WTC11 (cell line): ENCODE results near the gene ETNK2. TPM values are rescaled to one million over a fixed set of nuclear protein-coding genes. Genes with fewer than 3 reads are reported as not detected.
"Not testable (repeated sequence)": the region's sequence is repeated elsewhere in the genome, so short reads cannot be mapped to it uniquely, and the experiment has no call there.

Experiments used
- ATAC-seq: fragments of 200-7000 bp; cut with Tn5 transposase; 2 replicates; pipeline ENCODE4 v1.10.0; 2021; ENCODE audit warnings: mild to moderate bottlenecking, moderate library complexity
- CTCF ChIA-PET: fragments of 300-600 bp; sonication (Branson Sonifier 250); formaldehyde crosslinking; loops from one replicate; lab custom pipeline; 2021; ENCODE audit warnings: antibody characterized with exemption; lab: Charles Lee
- POLR2A ChIA-PET: fragments of 350-600 bp; sonication (Branson Sonifier 250); formaldehyde crosslinking; loops from one replicate; lab custom pipeline; 2021; ENCODE audit warnings: antibody characterized with exemption; lab: Charles Lee
- DNase-seq: peaks from one replicate; pipeline ENCODE4 v3.0.0; 2021; ENCODE audit warnings: low spot score
- H3K27ac Mint-ChIP-seq: 2 replicates; pipeline ENCODE4 v1.8.0; 2021; ENCODE audit warnings: mixed read lengths
- H3K27me3 Mint-ChIP-seq: 2 replicates; pipeline ENCODE4 v1.8.0; 2021; ENCODE audit warnings: low read depth, mild to moderate bottlenecking, moderate library complexity, mixed read lengths
- H3K36me3 Mint-ChIP-seq: 2 replicates; pipeline ENCODE4 v1.8.0; 2021; ENCODE audit warnings: mixed read lengths
- H3K4me1 Mint-ChIP-seq: 2 replicates; pipeline ENCODE4 v1.8.0; 2022; ENCODE audit warnings: mixed read lengths
- H3K4me3 Mint-ChIP-seq: 2 replicates; pipeline ENCODE4 v1.8.0; 2021; ENCODE audit warnings: mild to moderate bottlenecking, moderate library complexity, mixed read lengths
- H3K9me3 Mint-ChIP-seq: 2 replicates; pipeline ENCODE4 v1.8.0; 2021; ENCODE audit warnings: mixed read lengths
- ATF1 ChIP-seq: sonication (generic); formaldehyde crosslinking; IDR thresholded peaks from 2 replicates; pipeline ENCODE4 v1.8.1; 2023; ENCODE audit warnings: mild to moderate bottlenecking, moderate library complexity, missing genetic modification reagents
- EMX1 ChIP-seq: fragments of 250-450 bp; sonication (Bioruptor Pico); IDR thresholded peaks from 2 replicates; pipeline ENCODE4 v1.8.0; 2021; ENCODE audit warnings: mild to moderate bottlenecking
- ETV6 ChIP-seq: sonication (generic); formaldehyde crosslinking; IDR thresholded peaks from 2 replicates; pipeline ENCODE4 v1.8.1; 2022; ENCODE audit warnings: mild to moderate bottlenecking, missing genetic modification reagents
- FOXK1 ChIP-seq: sonication (generic); formaldehyde crosslinking; IDR thresholded peaks from 2 replicates; pipeline ENCODE4 v1.8.0; 2022; ENCODE audit warnings: mild to moderate bottlenecking, moderate library complexity, missing genetic modification reagents
- FOXP1 ChIP-seq: sonication (generic); formaldehyde crosslinking; IDR thresholded peaks from 2 replicates; pipeline ENCODE4 v1.8.0; 2022; ENCODE audit warnings: missing genetic modification reagents, mild to moderate bottlenecking, moderate library complexity, borderline replicate concordance
- OVOL2 ChIP-seq: fragments of 250-450 bp; sonication (Bioruptor Pico); IDR thresholded peaks from 2 replicates; pipeline ENCODE4 v1.9.0; 2021; ENCODE audit warnings: mild to moderate bottlenecking, borderline replicate concordance
- RELA ChIP-seq: sonication (generic); formaldehyde crosslinking; IDR thresholded peaks from 2 replicates; pipeline ENCODE4 v1.8.1; 2022; ENCODE audit warnings: missing genetic modification reagents, mild to moderate bottlenecking, borderline replicate concordance
- TEAD4 ChIP-seq: sonication (generic); formaldehyde crosslinking; IDR thresholded peaks from 2 replicates; pipeline ENCODE4 v1.8.0; 2022; ENCODE audit warnings: mild to moderate bottlenecking, missing genetic modification reagents
- ZBTB21 ChIP-seq: sonication (generic); formaldehyde crosslinking; IDR thresholded peaks from 2 replicates; pipeline ENCODE4 v1.8.1; 2023; ENCODE audit warnings: mild to moderate bottlenecking, missing genetic modification reagents, borderline replicate concordance
- ZNF232 ChIP-seq: sonication (generic); formaldehyde crosslinking; IDR thresholded peaks from 2 replicates; pipeline ENCODE4 v1.8.0; 2022; ENCODE audit warnings: mild to moderate bottlenecking, missing genetic modification reagents
- ZNF416 ChIP-seq: fragments of 250-450 bp; sonication (Bioruptor Pico); IDR thresholded peaks from 2 replicates; pipeline ENCODE4 v1.9.0; 2021; ENCODE audit warnings: mild to moderate bottlenecking, inconsistent platforms
- total RNA-seq: library from RNA; stranded (reverse); gene quantifications from 3 replicates; pipeline ENCODE4 v1.2.3, GENCODE V29; 2021
- TF ChIP-seq, protein P1 (sequence below): fragments of 250-450 bp; sonication (Bioruptor Pico); IDR thresholded peaks from 2 replicates; pipeline ENCODE4 v1.9.0; 2021; ENCODE audit warnings: mild to moderate bottlenecking
- TF ChIP-seq, protein P2 (sequence below): sonication (generic); formaldehyde crosslinking; conservative IDR thresholded peaks from 2 replicates; pipeline ENCODE4 v1.8.1; 2022; ENCODE audit warnings: mild to moderate bottlenecking, missing genetic modification reagents
- TF ChIP-seq, protein P3 (sequence below): fragments of 250-450 bp; sonication (Bioruptor Pico); conservative IDR thresholded peaks from 2 replicates; pipeline ENCODE4 v1.9.0; 2021; ENCODE audit warnings: mild to moderate bottlenecking
- TF ChIP-seq, protein P4 (sequence below): sonication (generic); formaldehyde crosslinking; IDR thresholded peaks from 2 replicates; pipeline ENCODE4 v1.8.1; 2023; ENCODE audit warnings: mild to moderate bottlenecking, missing genetic modification reagents, borderline replicate concordance
- TF ChIP-seq, protein P5 (sequence below): sonication (generic); formaldehyde crosslinking; IDR thresholded peaks from 2 replicates; pipeline ENCODE4 v1.8.0; 2022; ENCODE audit warnings: mild to moderate bottlenecking, missing genetic modification reagents
- TF ChIP-seq, protein P6 (sequence below): sonication (generic); formaldehyde crosslinking; IDR thresholded peaks from 2 replicates; pipeline ENCODE4 v1.8.0; 2022; ENCODE audit warnings: mild to moderate bottlenecking, missing genetic modification reagents
- TF ChIP-seq, protein P7 (sequence below): sonication (generic); formaldehyde crosslinking; IDR thresholded peaks from 2 replicates; pipeline ENCODE4 v1.8.1; 2022; ENCODE audit warnings: low read depth, missing genetic modification reagents, borderline replicate concordance

Gene ETNK2
- total RNA-seq, 1 experiment from 2014 or later, result 19.7 TPM

DNA sequence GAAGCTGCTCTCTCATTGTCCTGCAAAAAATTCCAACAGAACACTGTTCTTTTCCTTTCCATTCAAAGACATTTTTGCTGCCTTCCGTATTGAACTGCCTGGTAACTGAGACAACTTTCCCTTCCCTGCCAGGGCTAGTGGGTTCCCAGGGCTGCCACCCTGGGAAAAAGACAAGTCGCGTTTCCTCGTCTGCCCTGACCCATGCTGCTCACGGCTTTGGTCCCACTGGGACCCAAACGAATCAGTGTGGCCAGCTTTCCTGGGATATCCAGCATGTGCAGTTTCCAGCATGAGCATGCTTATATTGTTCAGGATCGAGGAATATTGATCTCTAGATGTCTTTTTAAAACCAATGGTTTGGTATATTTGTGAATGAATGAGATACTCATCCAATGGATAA is 60.8 kb downstream of the ETNK2 start (continued):
- TF ChIP-seq, protein P1, sequence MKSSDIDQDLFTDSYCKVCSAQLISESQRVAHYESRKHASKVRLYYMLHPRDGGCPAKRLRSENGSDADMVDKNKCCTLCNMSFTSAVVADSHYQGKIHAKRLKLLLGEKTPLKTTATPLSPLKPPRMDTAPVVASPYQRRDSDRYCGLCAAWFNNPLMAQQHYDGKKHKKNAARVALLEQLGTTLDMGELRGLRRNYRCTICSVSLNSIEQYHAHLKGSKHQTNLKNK (CRISPR knock-in tag), result no peak
- TF ChIP-seq, protein P2, sequence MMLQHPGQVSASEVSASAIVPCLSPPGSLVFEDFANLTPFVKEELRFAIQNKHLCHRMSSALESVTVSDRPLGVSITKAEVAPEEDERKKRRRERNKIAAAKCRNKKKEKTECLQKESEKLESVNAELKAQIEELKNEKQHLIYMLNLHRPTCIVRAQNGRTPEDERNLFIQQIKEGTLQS (CRISPR knock-in tag), result no peak
- TF ChIP-seq, protein P3, sequence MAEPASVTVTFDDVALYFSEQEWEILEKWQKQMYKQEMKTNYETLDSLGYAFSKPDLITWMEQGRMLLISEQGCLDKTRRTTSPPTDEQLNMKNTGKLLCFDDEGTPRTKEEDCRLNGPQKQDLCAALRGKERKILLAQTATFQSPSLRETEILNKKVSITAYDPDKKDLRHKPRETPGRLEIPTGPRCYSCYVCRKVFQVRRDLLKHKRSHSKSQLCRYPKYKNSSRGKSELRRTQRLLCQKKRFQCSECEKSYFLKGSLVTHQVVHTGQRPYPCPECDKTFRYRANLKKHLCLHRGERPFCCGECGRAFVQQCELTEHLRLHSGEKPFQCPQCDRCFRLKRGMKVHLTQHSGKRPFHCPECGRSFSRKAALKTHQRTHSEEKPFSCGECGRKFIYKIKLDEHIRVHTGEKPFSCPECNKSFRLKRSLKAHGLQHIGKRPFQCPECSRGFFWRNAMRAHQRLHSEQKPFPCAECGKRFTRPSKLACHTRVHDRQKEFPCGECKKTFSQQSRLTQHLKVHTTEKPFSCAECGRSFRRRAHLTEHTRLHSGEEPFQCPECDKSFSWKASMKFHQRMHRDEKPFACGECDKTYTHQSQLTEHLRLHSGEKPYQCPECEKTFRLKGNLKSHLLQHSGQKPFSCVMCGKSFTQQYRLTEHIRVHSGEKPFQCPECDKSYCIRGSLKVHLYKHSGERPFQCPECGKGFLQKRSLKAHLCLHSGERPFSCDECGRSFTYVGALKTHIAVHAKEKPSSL, result no peak
- TF ChIP-seq FOXP1 (CRISPR knock-in tag), result no peak
- TF ChIP-seq ZNF232, result no peak
- TF ChIP-seq, protein P4, sequence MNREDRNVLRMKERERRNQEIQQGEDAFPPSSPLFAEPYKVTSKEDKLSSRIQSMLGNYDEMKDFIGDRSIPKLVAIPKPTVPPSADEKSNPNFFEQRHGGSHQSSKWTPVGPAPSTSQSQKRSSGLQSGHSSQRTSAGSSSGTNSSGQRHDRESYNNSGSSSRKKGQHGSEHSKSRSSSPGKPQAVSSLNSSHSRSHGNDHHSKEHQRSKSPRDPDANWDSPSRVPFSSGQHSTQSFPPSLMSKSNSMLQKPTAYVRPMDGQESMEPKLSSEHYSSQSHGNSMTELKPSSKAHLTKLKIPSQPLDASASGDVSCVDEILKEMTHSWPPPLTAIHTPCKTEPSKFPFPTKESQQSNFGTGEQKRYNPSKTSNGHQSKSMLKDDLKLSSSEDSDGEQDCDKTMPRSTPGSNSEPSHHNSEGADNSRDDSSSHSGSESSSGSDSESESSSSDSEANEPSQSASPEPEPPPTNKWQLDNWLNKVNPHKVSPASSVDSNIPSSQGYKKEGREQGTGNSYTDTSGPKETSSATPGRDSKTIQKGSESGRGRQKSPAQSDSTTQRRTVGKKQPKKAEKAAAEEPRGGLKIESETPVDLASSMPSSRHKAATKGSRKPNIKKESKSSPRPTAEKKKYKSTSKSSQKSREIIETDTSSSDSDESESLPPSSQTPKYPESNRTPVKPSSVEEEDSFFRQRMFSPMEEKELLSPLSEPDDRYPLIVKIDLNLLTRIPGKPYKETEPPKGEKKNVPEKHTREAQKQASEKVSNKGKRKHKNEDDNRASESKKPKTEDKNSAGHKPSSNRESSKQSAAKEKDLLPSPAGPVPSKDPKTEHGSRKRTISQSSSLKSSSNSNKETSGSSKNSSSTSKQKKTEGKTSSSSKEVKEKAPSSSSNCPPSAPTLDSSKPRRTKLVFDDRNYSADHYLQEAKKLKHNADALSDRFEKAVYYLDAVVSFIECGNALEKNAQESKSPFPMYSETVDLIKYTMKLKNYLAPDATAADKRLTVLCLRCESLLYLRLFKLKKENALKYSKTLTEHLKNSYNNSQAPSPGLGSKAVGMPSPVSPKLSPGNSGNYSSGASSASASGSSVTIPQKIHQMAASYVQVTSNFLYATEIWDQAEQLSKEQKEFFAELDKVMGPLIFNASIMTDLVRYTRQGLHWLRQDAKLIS (CRISPR knock-in tag), result no peak
- TF ChIP-seq, protein P5, sequence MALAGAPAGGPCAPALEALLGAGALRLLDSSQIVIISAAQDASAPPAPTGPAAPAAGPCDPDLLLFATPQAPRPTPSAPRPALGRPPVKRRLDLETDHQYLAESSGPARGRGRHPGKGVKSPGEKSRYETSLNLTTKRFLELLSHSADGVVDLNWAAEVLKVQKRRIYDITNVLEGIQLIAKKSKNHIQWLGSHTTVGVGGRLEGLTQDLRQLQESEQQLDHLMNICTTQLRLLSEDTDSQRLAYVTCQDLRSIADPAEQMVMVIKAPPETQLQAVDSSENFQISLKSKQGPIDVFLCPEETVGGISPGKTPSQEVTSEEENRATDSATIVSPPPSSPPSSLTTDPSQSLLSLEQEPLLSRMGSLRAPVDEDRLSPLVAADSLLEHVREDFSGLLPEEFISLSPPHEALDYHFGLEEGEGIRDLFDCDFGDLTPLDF (CRISPR knock-in tag), result no peak
- TF ChIP-seq FOXK1, result no peak
- no peak for TF ChIP-seq ZBTB21
- TF ChIP-seq ATF1 (CRISPR knock-in tag), result no peak
- no peak for TF ChIP-seq RELA (CRISPR knock-in tag)
- no peak for TF ChIP-seq OVOL2 (CRISPR knock-in tag)
- TF ChIP-seq EMX1 (CRISPR knock-in tag), result no peak
- TF ChIP-seq ZNF416 (CRISPR knock-in tag), result no peak

DNA sequence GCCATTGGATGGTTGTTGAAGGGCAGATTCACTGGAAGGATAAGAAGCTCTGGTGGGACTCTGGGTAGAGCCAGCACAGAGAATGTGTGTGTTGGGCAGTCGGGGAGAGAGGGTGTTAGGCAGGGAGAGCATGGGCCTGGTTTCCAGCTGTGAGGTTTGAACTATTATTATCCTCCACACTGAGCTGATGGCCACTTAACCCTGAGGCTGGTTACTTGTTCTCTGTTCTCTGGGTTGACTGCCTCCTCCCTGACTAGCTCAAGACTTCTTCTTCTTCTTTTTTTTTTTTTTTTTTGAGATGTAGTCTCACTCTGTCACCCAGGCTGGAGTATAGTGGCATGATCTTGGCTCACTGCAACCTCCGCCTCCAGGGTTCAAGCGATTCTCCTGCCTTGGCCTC is 61.7 kb downstream of the ETNK2 start:
- ATAC-seq, H3K36me3 Mint-ChIP-seq, H3K27me3 Mint-ChIP-seq, H3K9me3 Mint-ChIP-seq, POLR2A ChIA-PET, DNase-seq, H3K4me3 Mint-ChIP-seq: not testable (repeated sequence)
- H3K4me1 Mint-ChIP-seq, result peaks cover 97% of the 10 kb centered on the region
- H3K27ac Mint-ChIP-seq, result peak overlapping the region; percentile 63
- CTCF ChIA-PET, result interaction anchor here (0.9 to 2.8 kb wide), 4 partner anchors 10 to 219 kb away, joined by 3 to 14 read pairs (median 10); no protein-coding TSS in a partner anchor

DNA sequence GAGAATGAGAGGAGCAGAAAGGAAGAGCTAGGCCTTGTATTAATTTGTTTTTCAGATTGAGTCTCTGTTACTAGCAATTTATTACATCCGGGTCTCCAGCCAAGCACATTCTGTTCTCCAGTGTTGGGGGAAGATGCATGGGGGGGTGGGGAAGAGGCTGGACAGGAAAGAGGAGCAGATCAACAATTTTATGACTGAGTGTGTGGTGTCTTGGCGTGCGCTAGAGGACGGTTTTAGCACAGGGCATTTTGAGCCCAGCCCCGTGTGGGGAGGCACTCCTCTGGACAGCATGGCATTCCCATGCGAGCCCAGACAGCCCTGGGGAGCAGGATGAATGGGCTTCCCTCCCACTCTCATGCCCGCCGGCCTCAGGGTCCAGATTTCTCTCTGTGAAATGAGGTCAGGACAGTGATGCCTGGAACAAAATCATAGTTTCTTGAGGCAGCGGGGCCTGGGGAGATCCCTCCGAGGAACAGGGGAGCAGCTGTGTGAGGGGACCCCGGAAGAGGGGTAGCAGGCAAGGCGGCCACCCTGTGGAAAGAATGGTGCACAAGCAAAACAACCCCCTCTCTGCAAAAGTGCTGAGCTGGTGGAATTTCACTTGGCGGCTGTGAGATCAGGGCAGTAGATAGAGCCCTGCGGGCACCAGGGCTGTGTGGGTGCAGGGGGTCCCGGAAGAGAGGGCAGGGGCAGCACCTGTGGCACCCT is 62.6 kb downstream of the ETNK2 start:
- ChIA-PET CTCF (interaction anchor here (0.7 to 2.8 kb wide), 7 partner anchors 9 to 218 kb away, joined by 3 to 14 read pairs (median 8); no protein-coding TSS in a partner anchor), POLR2A (interaction anchor here (0.6 to 1.6 kb wide), 4 partner anchors 9 to 156 kb away, joined by 3 to 6 read pairs (median 4); partner anchors contain the start of gene SOX13)
- Mint-ChIP-seq H3K4me3 (no peak overlapping the region), H3K4me1 (peaks cover 97% of the 10 kb centered on the region), H3K27ac (peak overlapping the region; percentile 90), H3K9me3 (no peaks in the 10 kb centered on the region), H3K36me3 (peaks cover 2% of the 10 kb centered on the region; the same call in 1 of the 2 replicates), H3K27me3 (no peaks in the 10 kb centered on the region)
- DNase-seq (no peak), ATAC-seq (no peak)
- TF ChIP-seq, protein P6, sequence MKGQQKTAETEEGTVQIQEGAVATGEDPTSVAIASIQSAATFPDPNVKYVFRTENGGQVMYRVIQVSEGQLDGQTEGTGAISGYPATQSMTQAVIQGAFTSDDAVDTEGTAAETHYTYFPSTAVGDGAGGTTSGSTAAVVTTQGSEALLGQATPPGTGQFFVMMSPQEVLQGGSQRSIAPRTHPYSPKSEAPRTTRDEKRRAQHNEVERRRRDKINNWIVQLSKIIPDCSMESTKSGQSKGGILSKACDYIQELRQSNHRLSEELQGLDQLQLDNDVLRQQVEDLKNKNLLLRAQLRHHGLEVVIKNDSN, result no peak
- TF ChIP-seq ETV6 (CRISPR knock-in tag) (no peak), TEAD4 (no peak)
- TF ChIP-seq, protein P7, sequence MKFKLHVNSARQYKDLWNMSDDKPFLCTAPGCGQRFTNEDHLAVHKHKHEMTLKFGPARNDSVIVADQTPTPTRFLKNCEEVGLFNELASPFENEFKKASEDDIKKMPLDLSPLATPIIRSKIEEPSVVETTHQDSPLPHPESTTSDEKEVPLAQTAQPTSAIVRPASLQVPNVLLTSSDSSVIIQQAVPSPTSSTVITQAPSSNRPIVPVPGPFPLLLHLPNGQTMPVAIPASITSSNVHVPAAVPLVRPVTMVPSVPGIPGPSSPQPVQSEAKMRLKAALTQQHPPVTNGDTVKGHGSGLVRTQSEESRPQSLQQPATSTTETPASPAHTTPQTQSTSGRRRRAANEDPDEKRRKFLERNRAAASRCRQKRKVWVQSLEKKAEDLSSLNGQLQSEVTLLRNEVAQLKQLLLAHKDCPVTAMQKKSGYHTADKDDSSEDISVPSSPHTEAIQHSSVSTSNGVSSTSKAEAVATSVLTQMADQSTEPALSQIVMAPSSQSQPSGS (CRISPR knock-in tag), result no peak
